SU-DHL-6 (cell line): ENCODE data around the gene CCDC86.
A peak's percentile ranks its signal among the peaks of the same experiment; 100 is the strongest.

ENCODE experiments used
- EZH2phosphoT487 ChIP-seq: fragments of 200-600 bp; sonication (generic), shearing (Covaris generic); conservative IDR thresholded peaks from 2 replicates; pipeline ENCODE4 v1.6.1; 2018; ENCODE audit warnings: mild to moderate bottlenecking, antibody characterized with exemption, low read length, moderate library complexity, mixed read lengths
- TF ChIP-seq, protein P1 (sequence below): fragments of 200-600 bp; sonication (generic); IDR thresholded peaks from one replicate; pipeline ENCODE4 v1.5.1; 2017; ENCODE audit warnings: antibody characterized with exemption, mild to moderate bottlenecking, low read length, moderate library complexity; ENCODE audit not compliant: insufficient read depth, poor library complexity, severe bottlenecking

DNA sequence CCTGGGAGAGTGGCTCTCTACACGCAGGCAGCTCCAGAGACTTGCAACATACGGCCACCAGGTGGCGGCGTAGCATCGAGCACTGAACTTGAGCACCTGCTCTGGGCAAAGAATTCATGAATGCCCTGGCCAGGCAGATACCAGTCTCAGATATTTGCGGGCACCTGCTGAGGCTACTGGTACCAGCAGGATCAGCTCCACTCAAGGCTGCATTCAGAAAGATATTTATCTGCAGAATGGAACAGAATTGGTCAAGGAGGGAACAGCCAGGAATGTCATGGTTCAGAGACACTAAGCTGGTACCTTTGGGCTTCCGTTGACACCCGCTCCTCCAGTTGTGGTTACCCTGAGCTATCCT lies 10.8 kb upstream of the CCDC86 start:
- TF ChIP-seq EZH2phosphoT487: no peak
- TF ChIP-seq, protein P1, sequence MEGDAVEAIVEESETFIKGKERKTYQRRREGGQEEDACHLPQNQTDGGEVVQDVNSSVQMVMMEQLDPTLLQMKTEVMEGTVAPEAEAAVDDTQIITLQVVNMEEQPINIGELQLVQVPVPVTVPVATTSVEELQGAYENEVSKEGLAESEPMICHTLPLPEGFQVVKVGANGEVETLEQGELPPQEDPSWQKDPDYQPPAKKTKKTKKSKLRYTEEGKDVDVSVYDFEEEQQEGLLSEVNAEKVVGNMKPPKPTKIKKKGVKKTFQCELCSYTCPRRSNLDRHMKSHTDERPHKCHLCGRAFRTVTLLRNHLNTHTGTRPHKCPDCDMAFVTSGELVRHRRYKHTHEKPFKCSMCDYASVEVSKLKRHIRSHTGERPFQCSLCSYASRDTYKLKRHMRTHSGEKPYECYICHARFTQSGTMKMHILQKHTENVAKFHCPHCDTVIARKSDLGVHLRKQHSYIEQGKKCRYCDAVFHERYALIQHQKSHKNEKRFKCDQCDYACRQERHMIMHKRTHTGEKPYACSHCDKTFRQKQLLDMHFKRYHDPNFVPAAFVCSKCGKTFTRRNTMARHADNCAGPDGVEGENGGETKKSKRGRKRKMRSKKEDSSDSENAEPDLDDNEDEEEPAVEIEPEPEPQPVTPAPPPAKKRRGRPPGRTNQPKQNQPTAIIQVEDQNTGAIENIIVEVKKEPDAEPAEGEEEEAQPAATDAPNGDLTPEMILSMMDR: peak; percentile 85
